ENCODE measurements around the gene TEAD1. TPM values are rescaled to one million over a fixed set of nuclear protein-coding genes. Genes with fewer than 3 reads are reported as not detected.

TEAD1 gene
- total RNA-seq, 1 donor from 2014 or later = 51.9 TPM

- Histone ChIP-seq H3K9me3 (no peaks in the 10 kb centered on the region), H3K36me3 (no peaks in the 10 kb centered on the region), H3K4me3 (no peak overlapping the region), H3K27me3 (ENCODE audit: low read depth) (no peaks in the 10 kb centered on the region), H3K4me1 (peaks cover 15% of the 10 kb centered on the region), H3K27ac (no peak overlapping the region)
- DNase-seq (no peak), ATAC-seq (no peak)
- TF ChIP-seq CTCF (IDR thresholded peaks at IDR 0.05) = no peak
- intact Hi-C loops (cut with DNase I) = no loop called here
These were observed 76.0 kb downstream of the TEAD1 start for GRCh38 chr11:12750181-12750580.

GRCh38 chr11:12752868-12753524 lies 78.8 kb downstream of the TEAD1 start:
- H3K36me3 ChIP-seq = no peaks in the 10 kb centered on the region
- TF ChIP-seq CTCF (IDR thresholded peaks at IDR 0.05) = no peak
- intact Hi-C loops (cut with DNase I) = no loop called here
- H3K9me3 ChIP-seq = no peaks in the 10 kb centered on the region
- H3K4me1 ChIP-seq = peaks cover 15% of the 10 kb centered on the region
- DNase-seq = no peak
- no peak for ATAC-seq
- no peaks in the 10 kb centered on the region for H3K27me3 ChIP-seq (ENCODE audit: low read depth)
- H3K4me3 ChIP-seq = no peak overlapping the region
- H3K27ac ChIP-seq = no peak overlapping the region

- no peak for ATAC-seq
- no peak for TF ChIP-seq CTCF (IDR thresholded peaks at IDR 0.05)
- Histone ChIP-seq H3K4me3 (no peak overlapping the region), H3K27me3 (ENCODE audit: low read depth) (no peaks in the 10 kb centered on the region), H3K36me3 (no peaks in the 10 kb centered on the region), H3K9me3 (no peaks in the 10 kb centered on the region), H3K27ac (no peak overlapping the region), H3K4me1 (peaks cover 15% of the 10 kb centered on the region)
- DNase-seq = no peak
- intact Hi-C loops (cut with DNase I) = no loop called here
These were observed 79.8 kb downstream of the TEAD1 start for GRCh38 chr11:12754021-12754420.

GRCh38 chr11:12754582-12755234 lies 80.5 kb downstream of the TEAD1 start:
- Histone ChIP-seq H3K4me1 (peaks cover 15% of the 10 kb centered on the region), H3K9me3 (no peaks in the 10 kb centered on the region), H3K4me3 (no peak overlapping the region), H3K27me3 (ENCODE audit: low read depth) (no peaks in the 10 kb centered on the region), H3K27ac (no peak overlapping the region), H3K36me3 (no peaks in the 10 kb centered on the region)
- no peak for TF ChIP-seq CTCF (IDR thresholded peaks at IDR 0.05)
- intact Hi-C loops (cut with DNase I) = no loop called here
- no peak for DNase-seq
- no peak for ATAC-seq

GRCh38 chr11:12755510-12756453 lies 81.6 kb downstream of the TEAD1 start:
- H3K27me3 ChIP-seq (ENCODE audit: low read depth) = no peaks in the 10 kb centered on the region
- no peak overlapping the region for H3K4me3 ChIP-seq
- peaks cover 15% of the 10 kb centered on the region for H3K4me1 ChIP-seq
- no peaks in the 10 kb centered on the region for H3K9me3 ChIP-seq
- DNase-seq (no peak), ATAC-seq (no peak)
- no peak for TF ChIP-seq CTCF (IDR thresholded peaks at IDR 0.05)
- intact Hi-C loops (cut with DNase I) = no loop called here
- no peaks in the 10 kb centered on the region for H3K36me3 ChIP-seq
- H3K27ac ChIP-seq = no peak overlapping the region
